ENCODE results near the gene ACTG1.

ACTG1 gene

DNA sequence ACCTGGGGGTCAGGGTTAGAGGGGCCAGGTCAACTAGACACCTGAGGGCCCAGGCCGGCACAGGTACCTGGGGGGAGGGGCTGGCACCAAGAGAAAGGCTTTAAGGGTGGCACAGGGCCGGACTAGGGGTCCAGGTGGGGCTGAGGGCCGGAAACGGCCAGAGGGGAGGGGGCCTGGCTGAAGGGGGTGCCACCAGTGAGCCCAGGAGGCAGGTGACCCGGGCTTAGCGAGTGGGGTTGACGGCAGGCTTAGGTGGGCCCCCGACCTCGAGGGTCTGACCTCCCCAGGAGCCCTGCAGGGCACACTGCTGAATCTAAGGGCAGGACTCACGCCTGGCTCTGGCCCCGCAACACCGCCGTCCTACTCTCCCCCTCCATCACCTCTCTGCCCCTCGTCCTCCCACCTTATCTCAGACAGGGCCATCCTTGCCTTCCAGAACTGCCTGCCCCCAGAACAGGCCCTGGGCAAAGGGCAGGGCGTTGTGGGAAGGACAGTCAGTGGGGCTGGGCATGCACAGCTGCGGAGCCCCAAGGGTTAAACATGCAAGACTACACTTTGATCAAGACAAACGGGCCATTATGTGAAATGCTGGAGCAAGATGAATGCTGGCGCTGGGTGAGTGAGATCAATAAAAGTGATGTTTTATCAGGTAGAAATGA, 44.4 kb downstream of the ACTG1 start:
- no peak for DNase-seq (ENCODE audit: extremely low read depth in 1 of 2, low read depth in 1 of 2)

DNA sequence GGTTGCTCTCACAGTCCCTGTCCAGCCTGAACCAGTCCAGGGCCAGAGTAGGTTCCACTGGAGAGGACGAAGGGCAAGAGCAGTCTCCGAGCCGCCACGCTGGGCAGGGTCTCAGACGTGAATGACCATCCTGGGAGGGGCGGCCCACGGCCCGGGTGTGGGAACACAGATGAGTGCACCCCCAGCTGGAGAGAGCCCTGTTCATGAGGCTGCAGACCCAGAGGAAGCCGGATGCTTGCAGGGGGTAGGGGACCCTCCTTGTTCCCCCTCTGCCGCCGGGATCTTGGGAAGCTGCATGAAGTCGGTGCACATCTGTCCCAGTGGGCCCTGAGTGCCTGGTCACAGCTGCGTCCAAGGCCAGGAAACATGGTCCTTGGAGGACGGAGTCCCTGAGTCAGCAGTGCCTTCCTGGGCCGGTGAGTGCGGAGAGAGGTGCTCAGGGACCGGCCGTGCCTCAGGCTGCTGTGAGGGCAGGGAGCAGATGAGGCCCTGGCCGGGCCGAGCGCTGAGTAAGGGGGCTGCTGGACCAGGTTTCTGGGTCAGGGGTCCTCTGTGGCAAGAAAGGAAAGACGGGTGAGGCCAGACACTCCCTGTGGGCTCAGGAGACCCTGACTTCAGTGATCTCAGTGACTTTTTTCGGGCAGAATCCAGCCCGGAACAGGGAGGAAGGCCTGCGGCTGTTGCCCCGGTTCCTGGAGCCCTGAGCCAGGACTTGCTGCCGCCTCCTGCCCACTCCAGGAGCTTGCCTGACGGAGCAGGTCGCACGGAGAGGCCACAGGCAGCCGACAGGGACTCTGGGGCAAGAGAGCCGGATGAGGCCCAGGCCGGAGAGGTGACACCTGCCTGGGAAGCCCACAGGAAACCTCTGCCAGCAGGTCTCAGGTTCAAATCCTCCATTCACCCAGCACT, 45.8 kb downstream of the ACTG1 start:
- DNase-seq (ENCODE audit: extremely low read depth in 1 of 2, low read depth in 1 of 2) = no peak

DNA sequence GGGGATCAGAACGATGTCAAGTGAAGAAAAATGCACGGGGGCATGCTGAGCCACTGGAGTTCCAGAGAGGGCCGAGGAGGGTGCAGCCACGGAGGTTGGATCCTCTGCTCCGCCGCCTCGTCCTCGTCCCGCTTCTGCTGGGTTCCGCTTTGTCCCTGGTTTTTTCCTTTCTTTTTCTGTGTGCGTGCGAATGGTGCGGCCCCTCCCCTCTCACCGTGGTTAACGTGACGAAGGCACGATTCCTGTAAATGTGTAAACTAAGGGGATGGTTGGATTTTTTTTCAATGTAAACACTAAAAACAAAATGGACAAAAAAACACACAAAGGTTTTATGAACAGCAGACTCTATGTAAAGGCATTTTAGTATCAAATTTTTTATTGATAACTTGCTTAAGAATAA, 46.7 kb downstream of the ACTG1 start:
- DNase-seq (ENCODE audit: extremely low read depth in 1 of 2, low read depth in 1 of 2) = no peak

DNA sequence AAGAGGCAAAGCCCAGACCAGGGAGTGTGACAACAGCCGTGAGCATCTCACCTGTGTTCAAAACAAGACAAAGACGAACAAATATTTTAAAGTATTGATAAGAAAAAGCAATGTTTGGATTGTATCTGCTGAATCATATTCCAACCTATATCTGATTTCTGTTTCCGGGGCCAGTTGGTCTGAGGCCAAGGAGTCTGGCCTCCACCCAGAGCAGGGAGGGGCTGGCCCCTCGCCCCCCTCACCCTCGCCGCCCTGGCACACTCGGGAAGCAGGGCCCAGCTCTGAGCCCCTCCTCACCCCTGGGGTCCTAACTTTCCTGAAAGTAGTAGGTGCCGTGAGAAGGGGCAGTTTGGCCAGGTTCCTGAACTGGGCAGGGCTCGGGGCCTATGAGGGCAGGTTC, 48.0 kb downstream of the ACTG1 start:
- no peak for DNase-seq (ENCODE audit: extremely low read depth in 1 of 2, low read depth in 1 of 2)

DNA sequence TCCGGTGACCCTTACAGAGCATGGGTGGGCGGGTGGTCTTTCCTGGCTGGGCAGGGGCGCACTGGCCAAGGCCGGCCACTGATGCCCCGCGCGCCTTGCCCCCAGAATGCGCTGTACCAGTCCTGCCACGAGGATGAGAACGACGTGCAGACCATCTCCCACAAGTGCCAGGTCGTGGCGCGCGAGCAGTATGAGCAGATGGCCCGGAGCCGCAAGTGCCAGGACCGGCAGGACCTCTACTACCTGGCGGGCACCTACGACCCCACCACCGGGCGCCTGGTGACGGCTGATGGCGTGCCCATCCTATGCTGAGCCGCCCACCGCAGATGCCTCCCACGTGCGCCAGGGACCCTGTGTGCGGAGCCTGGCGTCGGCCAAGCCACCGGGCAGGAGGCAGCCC, 49.1 kb downstream of the ACTG1 start:
- no peak for DNase-seq (ENCODE audit: extremely low read depth in 1 of 2, low read depth in 1 of 2)

DNA sequence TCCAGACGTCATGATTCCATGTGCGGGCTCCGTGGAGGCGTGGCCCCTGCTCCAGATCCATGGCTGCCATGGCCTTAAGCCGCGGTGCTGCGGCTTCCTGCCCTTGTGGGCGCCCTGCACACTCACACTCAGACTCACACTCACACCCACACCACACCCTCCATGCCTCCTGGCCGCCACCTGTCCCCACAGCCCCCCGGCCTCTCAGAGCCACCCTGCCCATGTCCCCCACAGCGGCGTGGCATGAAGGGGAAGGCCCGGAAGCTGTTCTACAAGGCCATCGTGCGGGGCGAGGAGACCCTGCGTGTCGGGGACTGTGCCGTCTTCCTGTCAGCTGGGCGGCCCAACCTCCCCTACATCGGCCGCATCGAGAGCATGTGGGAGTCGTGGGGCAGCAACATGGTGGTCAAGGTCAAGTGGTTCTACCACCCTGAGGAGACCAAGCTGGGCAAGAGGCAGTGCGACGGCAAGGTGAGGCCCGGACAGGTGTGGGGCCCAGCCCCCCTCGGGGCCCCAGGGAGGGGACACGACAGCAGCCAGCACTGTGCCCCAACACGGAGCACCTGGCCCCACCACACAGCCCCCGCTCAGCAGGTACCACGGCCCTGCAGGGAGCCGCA, 50.0 kb downstream of the ACTG1 start:
- no peak for DNase-seq (ENCODE audit: extremely low read depth in 1 of 2, low read depth in 1 of 2)

DNA sequence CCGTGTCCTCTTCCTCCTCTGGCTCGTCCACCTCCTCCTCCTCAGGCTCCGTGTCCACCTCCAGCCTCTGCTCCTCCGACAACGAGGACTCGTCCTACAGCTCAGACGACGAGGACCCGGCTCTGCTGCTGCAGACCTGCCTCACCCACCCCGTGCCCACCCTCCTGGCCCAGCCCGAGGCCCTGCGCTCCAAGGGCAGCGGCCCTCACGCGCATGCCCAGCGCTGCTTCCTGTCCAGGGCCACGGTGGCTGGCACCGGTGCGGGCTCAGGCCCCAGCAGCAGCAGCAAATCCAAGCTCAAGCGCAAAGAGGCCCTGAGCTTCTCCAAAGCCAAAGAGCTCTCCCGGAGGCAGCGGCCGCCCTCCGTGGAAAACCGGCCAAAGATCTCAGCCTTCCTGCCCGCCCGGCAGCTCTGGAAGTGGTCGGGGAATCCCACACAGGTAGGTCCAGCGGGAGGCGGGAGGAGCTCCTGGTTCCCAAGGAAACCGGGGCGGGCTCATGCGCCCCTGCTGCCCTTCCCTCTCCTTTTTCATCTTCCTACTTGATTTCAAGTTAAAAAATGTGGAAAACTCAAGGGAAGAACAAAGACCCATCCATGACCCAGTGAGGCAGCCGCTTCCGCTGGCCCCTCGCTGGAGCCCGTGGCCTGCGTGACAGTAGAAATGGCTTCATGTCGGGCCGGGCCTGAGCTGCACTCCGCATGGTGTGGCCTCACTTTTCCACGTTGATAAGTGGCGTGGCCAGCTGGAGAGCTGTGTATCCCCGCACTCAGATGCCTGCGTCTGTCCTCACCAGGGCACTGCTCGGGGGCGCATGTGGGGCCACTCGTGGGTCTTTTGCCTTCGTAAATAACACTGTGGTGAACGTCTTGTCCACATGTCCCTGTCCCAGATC, 50.7 kb downstream of the ACTG1 start:
- no peak for DNase-seq (ENCODE audit: extremely low read depth in 1 of 2, low read depth in 1 of 2)

DNA sequence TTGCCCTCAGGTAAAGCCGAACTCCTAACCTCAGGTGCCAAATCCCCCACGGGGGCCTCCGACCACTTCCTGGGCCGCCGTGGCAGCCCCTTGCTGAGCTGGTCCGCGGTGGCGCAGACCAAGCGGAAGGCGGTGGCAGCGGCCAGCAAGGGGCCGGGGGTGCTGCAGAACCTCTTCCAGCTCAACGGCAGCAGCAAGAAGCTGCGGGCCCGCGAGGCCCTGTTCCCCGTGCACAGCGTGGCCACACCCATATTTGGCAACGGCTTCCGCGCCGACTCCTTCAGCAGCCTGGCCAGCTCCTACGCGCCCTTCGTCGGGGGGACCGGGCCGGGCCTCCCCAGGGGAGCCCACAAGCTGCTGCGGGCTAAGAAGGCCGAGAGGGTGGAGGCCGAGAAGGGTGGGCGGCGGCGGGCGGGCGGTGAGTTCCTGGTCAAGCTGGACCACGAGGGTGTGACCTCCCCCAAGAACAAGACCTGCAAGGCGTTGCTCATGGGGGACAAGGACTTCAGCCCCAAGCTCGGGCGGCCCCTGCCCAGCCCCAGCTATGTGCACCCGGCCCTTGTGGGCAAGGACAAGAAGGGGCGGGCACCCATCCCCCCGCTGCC, 51.6 kb downstream of the ACTG1 start:
- no peak for DNase-seq (ENCODE audit: extremely low read depth in 1 of 2, low read depth in 1 of 2)
